HEK293 (cell line): Measurements from ENCODE around the gene SMARCA2.

Experiments
- CTCF ChIP-seq: fragments of 450-650 bp; formaldehyde crosslinking; IDR thresholded peaks from 2 replicates; pipeline ENCODE4 v1.5.1; 2016; ENCODE audit warnings: missing biosample characterization, missing genetic modification characterization
- REST ChIP-seq: fragments of 450-650 bp; formaldehyde crosslinking; IDR thresholded peaks from 2 replicates; pipeline ENCODE4 v1.5.1; 2016; ENCODE audit warnings: missing biosample characterization, missing genetic modification characterization
- SP2 ChIP-seq: fragments of 450-650 bp; formaldehyde crosslinking; IDR thresholded peaks from 2 replicates; pipeline ENCODE4 v1.5.1; 2016; ENCODE audit warnings: missing biosample characterization, missing genetic modification characterization
- TCF7L2 ChIP-seq: IDR thresholded peaks from 2 replicates; pipeline ENCODE4 v1.6.1; 2011; ENCODE audit warnings: low read depth, mild to moderate bottlenecking, inconsistent platforms, low read length, moderate library complexity, borderline replicate concordance
- ZBTB1 ChIP-seq: fragments of 450-650 bp; formaldehyde crosslinking; IDR thresholded peaks from 2 replicates; pipeline ENCODE4 v1.5.1; 2016; ENCODE audit warnings: missing biosample characterization, missing genetic modification characterization
- ZNF121 ChIP-seq: fragments of 450-650 bp; formaldehyde crosslinking; IDR thresholded peaks from 2 replicates; pipeline ENCODE4 v1.5.1; 2016; ENCODE audit warnings: missing biosample characterization, missing genetic modification characterization
- ZNF571 ChIP-seq: fragments of 450-650 bp; formaldehyde crosslinking; IDR thresholded peaks from 2 replicates; pipeline ENCODE4 v1.5.0; 2017; ENCODE audit warnings: missing biosample characterization, missing genetic modification characterization
- ZNF776 ChIP-seq: fragments of 450-650 bp; formaldehyde crosslinking; IDR thresholded peaks from 2 replicates; pipeline ENCODE4 v1.5.0; 2017; ENCODE audit warnings: missing biosample characterization, missing genetic modification characterization, borderline replicate concordance
- ZNF791 ChIP-seq: fragments of 450-650 bp; formaldehyde crosslinking; IDR thresholded peaks from 2 replicates; pipeline ENCODE4 v1.5.1; 2016; ENCODE audit warnings: missing biosample characterization, missing genetic modification characterization
- ZSCAN30 ChIP-seq: fragments of 450-650 bp; IDR thresholded peaks from 2 replicates; pipeline ENCODE4 v1.5.1; 2018; ENCODE audit warnings: missing biosample characterization, mild to moderate bottlenecking, missing genetic modification characterization, moderate library complexity
- TF ChIP-seq, protein P1 (sequence below): fragments of 450-650 bp; formaldehyde crosslinking; IDR thresholded peaks from 2 replicates; pipeline ENCODE4 v1.5.1; 2016; ENCODE audit warnings: missing biosample characterization, missing genetic modification characterization

GRCh38 chr9:2043881-2044462, 28.8 kb downstream of the SMARCA2 start:
- TF ChIP-seq CTCF (no peak), ZNF776 (tag by site-specific recombination) (no peak), TCF7L2 (no peak), REST (no peak), ZBTB1 (no peak), ZSCAN30 (no peak), ZNF571 (tag by site-specific recombination) (no peak), ZNF121 (tag by site-specific recombination) (no peak), ZNF791 (tag by site-specific recombination) (no peak), SP2 (no peak)
- TF ChIP-seq, protein P1, sequence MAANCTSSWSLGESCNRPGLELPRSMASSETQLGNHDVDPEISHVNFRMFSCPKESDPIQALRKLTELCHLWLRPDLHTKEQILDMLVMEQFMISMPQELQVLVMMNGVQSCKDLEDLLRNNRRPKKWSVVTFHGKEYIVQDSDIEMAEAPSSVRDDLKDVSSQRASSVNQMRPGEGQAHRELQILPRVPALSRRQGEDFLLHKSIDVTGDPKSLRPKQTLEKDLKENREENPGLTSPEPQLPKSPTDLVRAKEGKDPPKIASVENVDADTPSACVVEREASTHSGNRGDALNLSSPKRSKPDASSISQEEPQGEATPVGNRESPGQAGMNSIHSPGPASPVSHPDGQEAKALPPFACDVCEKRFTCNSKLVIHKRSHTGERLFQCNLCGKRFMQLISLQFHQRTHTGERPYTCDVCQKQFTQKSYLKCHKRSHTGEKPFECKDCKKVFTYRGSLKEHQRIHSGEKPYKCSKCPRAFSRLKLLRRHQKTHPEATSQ = no peak
